ENCODE data around the gene CCDC30. TPM values are rescaled to one million over a fixed set of nuclear protein-coding genes. Genes with fewer than 3 reads are reported as not detected.

Gene CCDC30
- total and polyA plus RNA-seq, 12 donors, result 0.38 to 3.2 (median 1.3) TPM

GRCh38 chr1:42593486-42594100 is 130.5 kb downstream of the CCDC30 start:
- TF ChIP-seq CTCF (IDR thresholded peaks at IDR 0.05), result no peak
- H3K4me1 ChIP-seq, result no peaks in the 10 kb centered on the region
- ATAC-seq (no peak), DNase-seq (no peak)
- peaks cover 0 to 2% (median 0%) of the 10 kb centered on the region in 11 donors for H3K9me3 ChIP-seq
- 67 to 73% methylated on average over 2 of the region's 2 CpGs for WGBS, 2 donors
- H3K36me3 ChIP-seq, result peaks cover 0 to 19% (median 0%) of the 10 kb centered on the region in 9 donors
- intact Hi-C loops (cut with DNase I), result no loop called here
- no peak overlapping the region for H3K4me3 ChIP-seq
- no peaks in the 10 kb centered on the region for H3K27me3 ChIP-seq
- H3K27ac ChIP-seq, result no peak overlapping the region

GRCh38 chr1:42601472-42601871 is 138.4 kb downstream of the CCDC30 start:
- peaks cover 0 to 19% (median 0%) of the 10 kb centered on the region in 11 donors for H3K9me3 ChIP-seq
- 94 to 95% methylated on average over 2 of the region's 2 CpGs for WGBS, 2 donors
- TF ChIP-seq CTCF (IDR thresholded peaks at IDR 0.05), result no peak
- H3K27me3 ChIP-seq, result no peaks in the 10 kb centered on the region
- no peak overlapping the region for H3K4me3 ChIP-seq
- intact Hi-C loops (cut with DNase I), result no loop called here
- no peaks in the 10 kb centered on the region for H3K36me3 ChIP-seq
- ATAC-seq (no peak), DNase-seq (no peak)
- no peaks in the 10 kb centered on the region for H3K4me1 ChIP-seq
- H3K27ac ChIP-seq, result no peak overlapping the region

GRCh38 chr1:42613803-42614131 is 150.7 kb downstream of the CCDC30 start:
- Histone ChIP-seq H3K27me3 (no peaks in the 10 kb centered on the region), H3K4me1 (no peaks in the 10 kb centered on the region), H3K36me3 (no peaks in the 10 kb centered on the region), H3K27ac (no peak overlapping the region), H3K9me3 (no peaks in the 10 kb centered on the region), H3K4me3 (no peak overlapping the region)
- WGBS, 2 donors, result 75 to 91% methylated on average over 4 of the region's 4 CpGs
- DNase-seq, result no peak
- no peak for TF ChIP-seq CTCF (IDR thresholded peaks at IDR 0.05)
- intact Hi-C loops (cut with DNase I), result no loop called here
- no peak for ATAC-seq

- DNase-seq (no peak), ATAC-seq (no peak)
- intact Hi-C loops (cut with DNase I), result no loop called here
- no peaks in the 10 kb centered on the region for H3K4me1 ChIP-seq
- H3K27ac ChIP-seq, result no peak overlapping the region
- no peaks in the 10 kb centered on the region for H3K9me3 ChIP-seq
- H3K27me3 ChIP-seq, result no peaks in the 10 kb centered on the region
- TF ChIP-seq CTCF (IDR thresholded peaks at IDR 0.05), result no peak
- WGBS, 2 donors, result 78 to 83% methylated on average over 2 of the region's 2 CpGs
- no peak overlapping the region for H3K4me3 ChIP-seq
- H3K36me3 ChIP-seq, result no peaks in the 10 kb centered on the region
Observed at GRCh38 chr1:42618866-42619265, 155.8 kb downstream of the CCDC30 start.

Data from heart right ventricle (tissue), 16 donors.